GM11168 (cell line): ENCODE results near the gene NOS1AP.

Experiments
- in situ Hi-C: fragments of 300-500 bp; cut with MboI; formaldehyde crosslinking; loops from one replicate; pipeline ENCODE4 v1.12.0; 2022; ENCODE audit warnings: low sequenced_read_pairs; ENCODE audit not compliant: unreplicated experiment

The NOS1AP gene

GRCh38 chr1:162234571-162234970 lies 165.1 kb downstream of the NOS1AP start:
- in situ Hi-C loops = no loop called here

- in situ Hi-C loops = no loop called here
These were observed 165.8 kb downstream of the NOS1AP start for GRCh38 chr1:162235241-162235800.

GRCh38 chr1:162236201-162236600 lies 166.7 kb downstream of the NOS1AP start:
- in situ Hi-C loops = no loop called here

GRCh38 chr1:162236618-162237017 lies 167.1 kb downstream of the NOS1AP start:
- in situ Hi-C loops = no loop called here

GRCh38 chr1:162240577-162240976 lies 171.1 kb downstream of the NOS1AP start:
- in situ Hi-C loops = no loop called here

- in situ Hi-C loops = no loop called here
These were observed 173.3 kb downstream of the NOS1AP start for GRCh38 chr1:162242804-162243203.

- in situ Hi-C loops = no loop called here
These were observed 179.5 kb downstream of the NOS1AP start for GRCh38 chr1:162248854-162249535.

DNA sequence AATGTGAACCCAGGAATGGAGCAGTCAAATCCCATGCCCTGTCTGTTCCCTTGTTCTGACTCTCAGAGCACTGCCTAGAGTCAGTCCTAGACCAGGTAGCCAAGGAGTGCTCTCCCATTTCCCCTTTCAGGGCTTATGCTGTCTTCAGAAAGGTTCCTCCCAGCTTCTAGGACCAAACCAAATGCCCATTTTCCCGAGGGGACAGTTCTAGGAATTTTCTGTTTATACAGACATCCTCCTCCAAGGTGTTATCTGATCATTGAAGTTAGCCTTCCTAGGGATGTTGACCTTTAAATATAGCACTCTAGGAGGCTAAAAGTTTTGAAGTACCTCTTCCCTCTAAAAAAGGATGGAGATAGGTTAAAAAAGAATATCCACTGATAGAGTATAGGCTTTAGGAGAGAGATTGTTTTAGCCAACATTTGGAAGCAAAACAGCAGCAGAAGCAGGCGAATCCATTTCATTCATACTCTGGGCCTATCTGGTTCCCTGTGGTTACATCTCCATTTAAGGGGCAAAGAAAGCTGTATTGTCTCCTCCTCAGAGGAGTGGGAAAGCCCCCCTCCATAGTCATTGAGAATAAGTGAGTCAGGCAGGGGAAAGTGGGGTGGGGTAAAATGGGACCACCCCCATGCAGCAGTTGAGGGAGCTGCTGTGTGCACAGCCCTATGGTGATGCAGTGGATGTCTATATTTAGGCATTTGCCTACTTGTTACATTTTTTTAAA lies 180.7 kb downstream of the NOS1AP start:
- in situ Hi-C loops = no loop called here

- in situ Hi-C loops = no loop called here
These were observed 181.6 kb downstream of the NOS1AP start for GRCh38 chr1:162251102-162251501.

DNA sequence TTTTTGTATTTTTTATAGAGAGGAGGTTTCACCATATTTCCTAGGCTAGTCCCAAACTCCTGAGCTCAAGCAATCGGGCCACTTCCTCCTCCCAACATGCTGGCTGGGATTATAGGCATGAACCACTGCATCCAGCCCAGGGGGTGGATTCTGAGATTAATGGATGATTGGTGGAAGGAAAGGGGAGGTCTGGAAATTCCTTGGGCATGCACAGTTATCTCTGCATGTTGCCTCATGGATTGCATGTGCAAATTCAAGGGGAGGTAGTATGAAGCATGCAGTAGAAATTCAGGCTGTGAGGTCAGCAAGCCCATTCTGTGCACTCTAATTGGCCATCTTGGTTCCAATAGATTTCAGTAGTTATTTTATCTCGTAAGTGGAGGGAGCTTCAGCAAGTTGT lies 182.7 kb downstream of the NOS1AP start:
- in situ Hi-C loops = no loop called here

GRCh38 chr1:162253790-162254189 lies 184.3 kb downstream of the NOS1AP start:
- in situ Hi-C loops = no loop called here

GRCh38 chr1:162256287-162256686 lies 186.8 kb downstream of the NOS1AP start:
- in situ Hi-C loops = no loop called here

GRCh38 chr1:162258394-162258793 lies 188.9 kb downstream of the NOS1AP start:
- in situ Hi-C loops = no loop called here

DNA sequence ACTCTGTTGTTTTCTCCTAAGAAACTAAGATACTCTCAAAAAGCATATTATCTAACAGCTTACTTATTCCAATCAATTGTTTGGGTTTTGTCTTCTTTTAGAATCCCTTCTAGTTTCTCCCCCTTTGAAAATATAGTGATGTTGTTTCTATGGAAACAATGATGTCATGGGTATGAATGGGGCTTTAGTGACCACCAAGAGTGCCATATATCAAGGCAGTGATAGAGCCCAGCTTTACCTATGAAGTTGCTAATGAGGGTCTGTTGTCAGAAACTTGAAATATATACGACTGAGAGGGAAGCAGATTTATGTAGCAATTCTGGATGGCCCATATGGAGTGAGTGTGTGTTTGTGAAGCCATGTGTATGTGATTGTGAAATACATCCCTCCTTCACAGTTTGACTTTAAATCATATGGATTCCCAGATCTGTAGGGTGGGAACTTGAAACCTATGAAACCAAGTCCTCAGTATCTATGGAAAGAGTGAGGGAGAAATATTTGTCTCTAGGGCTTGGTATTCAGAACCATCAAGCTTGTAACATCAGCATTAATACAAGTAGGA lies 190.5 kb downstream of the NOS1AP start:
- in situ Hi-C loops = loop anchor here (10.0 kb wide), 1 partner anchor 205 kb away; no protein-coding TSS in a partner anchor

- in situ Hi-C loops = loop anchor here (10.0 kb wide), 1 partner anchor 209 kb away; no protein-coding TSS in a partner anchor
These were observed 194.6 kb downstream of the NOS1AP start for GRCh38 chr1:162264108-162264507.

GRCh38 chr1:162265983-162266382 lies 196.5 kb downstream of the NOS1AP start:
- in situ Hi-C loops = loop anchor here (10.0 kb wide), 1 partner anchor 211 kb away; no protein-coding TSS in a partner anchor

DNA sequence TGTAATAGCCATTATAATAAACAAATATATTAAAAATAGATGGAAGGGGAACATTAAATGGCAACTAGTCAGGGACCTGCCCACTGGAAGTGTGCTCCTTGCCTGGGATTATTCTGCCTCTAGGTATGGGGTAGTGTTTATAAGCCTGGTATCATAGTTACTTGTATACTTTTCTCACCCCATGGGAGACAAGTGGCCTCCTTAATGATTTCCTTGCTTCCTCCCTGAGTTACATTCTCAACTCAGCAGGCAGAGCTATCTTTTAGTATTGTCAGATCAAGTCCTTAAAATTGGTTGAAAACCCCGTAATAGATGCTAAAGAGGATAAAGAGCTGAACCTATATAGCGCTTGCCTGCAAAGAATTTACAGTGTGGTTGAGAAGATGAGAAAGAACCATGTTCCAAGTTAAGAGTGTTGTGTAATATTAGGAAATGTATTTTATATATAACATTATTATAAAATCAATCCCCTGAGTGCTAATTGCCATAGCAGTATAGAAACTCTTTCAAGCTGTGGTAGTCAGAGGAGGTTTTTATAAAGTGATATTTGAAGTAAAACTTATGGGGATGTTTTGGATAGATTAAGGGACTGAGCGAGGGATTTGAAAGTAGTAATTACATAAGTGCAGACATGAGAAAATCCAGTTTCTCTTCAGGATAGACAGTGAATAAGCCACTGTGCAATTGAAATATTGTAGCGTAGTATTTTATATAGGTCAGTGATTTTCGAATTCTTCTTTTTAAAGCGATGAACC lies 200.7 kb downstream of the NOS1AP start:
- in situ Hi-C loops = no loop called here

GRCh38 chr1:162271972-162272371 lies 202.5 kb downstream of the NOS1AP start:
- in situ Hi-C loops = no loop called here

GRCh38 chr1:162272419-162272818 lies 202.9 kb downstream of the NOS1AP start:
- in situ Hi-C loops = no loop called here

DNA sequence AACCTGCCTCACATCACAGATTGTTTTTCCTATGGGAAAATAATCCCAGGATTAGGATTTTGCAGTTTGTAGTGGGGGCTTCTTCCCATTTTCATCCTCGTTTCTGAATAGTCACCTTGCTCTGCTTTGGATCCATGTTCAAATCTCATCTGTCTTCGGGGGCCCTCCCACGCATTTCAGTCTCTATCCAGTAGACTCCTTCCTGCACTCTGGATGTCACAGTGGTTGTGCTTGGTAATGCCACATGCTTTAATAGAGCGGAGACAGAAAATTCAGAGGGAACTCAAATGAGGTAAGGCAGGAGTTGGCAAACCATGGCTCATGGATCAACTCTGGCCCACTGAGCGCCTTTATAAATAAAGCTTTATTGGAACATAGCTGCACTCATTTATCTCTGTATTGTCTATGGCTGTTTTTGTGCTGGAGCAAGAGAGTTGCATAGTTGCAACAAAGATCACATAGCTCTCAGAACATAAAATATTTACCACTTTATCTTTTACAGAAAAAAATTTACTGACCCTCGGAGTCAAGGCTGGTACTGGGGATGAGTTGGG lies 206.2 kb downstream of the NOS1AP start:
- in situ Hi-C loops = no loop called here
